HG03432 (cell line): Measurements from ENCODE around the gene NWD2.
A peak's percentile ranks its signal among the peaks of the same experiment; 100 is the strongest.

Experiments
- ATAC-seq: cut with Tn5 transposase; IDR thresholded peaks from one replicate; pipeline ENCODE4 v1.9.1; 2021; ENCODE audit warnings: mild to moderate bottlenecking, moderate library complexity; ENCODE audit not compliant: unreplicated experiment

The NWD2 gene

GRCh38 chr4:37299468-37299867, 54.9 kb downstream of the NWD2 start:
- ATAC-seq: no peak

- no peak for ATAC-seq
Observed at GRCh38 chr4:37304612-37305011, 60.1 kb downstream of the NWD2 start.

- no peak for ATAC-seq
Observed at GRCh38 chr4:37305984-37306383, 61.4 kb downstream of the NWD2 start.

- ATAC-seq: no peak
Observed at GRCh38 chr4:37317104-37317643, 72.6 kb downstream of the NWD2 start.

GRCh38 chr4:37320513-37321235, 76.1 kb downstream of the NWD2 start:
- ATAC-seq: no peak

GRCh38 chr4:37322122-37322521, 77.6 kb downstream of the NWD2 start:
- ATAC-seq: no peak

- no peak for ATAC-seq
Observed at GRCh38 chr4:37324546-37324945, 80.0 kb downstream of the NWD2 start.

GRCh38 chr4:37326852-37327251, 82.3 kb downstream of the NWD2 start:
- no peak for ATAC-seq

- ATAC-seq: no peak
Observed at GRCh38 chr4:37338972-37339371, 94.4 kb downstream of the NWD2 start.

- no peak for ATAC-seq
Observed at GRCh38 chr4:37358748-37359147, 114.2 kb downstream of the NWD2 start.

GRCh38 chr4:37359261-37359660, 114.7 kb downstream of the NWD2 start:
- no peak for ATAC-seq

- no peak for ATAC-seq
Observed at GRCh38 chr4:37365888-37366287, 121.3 kb downstream of the NWD2 start.

GRCh38 chr4:37367901-37368300, 123.4 kb downstream of the NWD2 start:
- ATAC-seq: no peak

- no peak for ATAC-seq
Observed at GRCh38 chr4:37370052-37370451, 125.5 kb downstream of the NWD2 start.

GRCh38 chr4:37381040-37381668, 136.6 kb downstream of the NWD2 start:
- ATAC-seq: no peak

- ATAC-seq: peak; percentile 73
Observed at GRCh38 chr4:37383579-37384229, 139.2 kb downstream of the NWD2 start.

- no peak for ATAC-seq
Observed at GRCh38 chr4:37385424-37385823, 140.9 kb downstream of the NWD2 start.

GRCh38 chr4:37388681-37389365, 144.3 kb downstream of the NWD2 start:
- ATAC-seq: no peak

- ATAC-seq: no peak
Observed at GRCh38 chr4:37389366-37389765, 144.8 kb downstream of the NWD2 start.

- ATAC-seq: peak; percentile 62
Observed at GRCh38 chr4:37389967-37390580, 145.5 kb downstream of the NWD2 start.
